ENCODE results near the gene CPEB4.

The CPEB4 gene

DNA sequence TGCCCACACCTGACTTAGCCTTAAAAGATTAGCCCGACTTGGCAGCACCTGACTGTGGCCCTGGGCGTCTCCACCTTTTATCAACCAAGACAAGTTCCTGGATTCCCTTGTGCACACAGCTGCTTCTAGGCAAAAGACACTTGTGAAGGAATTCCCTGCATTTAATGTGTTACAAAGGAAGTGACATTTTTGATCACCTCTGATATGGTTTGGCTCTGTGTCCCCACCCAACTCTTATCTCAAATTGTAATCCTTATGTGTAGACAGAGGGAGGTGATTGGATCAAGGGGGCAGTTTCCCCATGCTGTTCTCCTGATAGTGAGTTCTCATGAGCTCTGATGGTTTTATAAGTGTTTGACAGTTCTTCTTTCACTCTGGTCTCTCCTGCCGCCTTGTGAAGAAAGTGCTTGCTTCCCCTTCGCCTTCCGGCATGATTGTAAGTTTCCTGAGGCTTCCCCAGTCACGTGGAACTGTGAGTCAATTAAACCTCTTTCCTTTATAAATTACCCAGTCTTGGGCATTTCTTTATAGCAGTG lies 2.6 kb upstream of the CPEB4 start:
- DNase-seq, result no peak

- no peak for DNase-seq
Measured at GRCh38 chr5:173886150-173886549, 2.0 kb upstream of the CPEB4 start.

DNA sequence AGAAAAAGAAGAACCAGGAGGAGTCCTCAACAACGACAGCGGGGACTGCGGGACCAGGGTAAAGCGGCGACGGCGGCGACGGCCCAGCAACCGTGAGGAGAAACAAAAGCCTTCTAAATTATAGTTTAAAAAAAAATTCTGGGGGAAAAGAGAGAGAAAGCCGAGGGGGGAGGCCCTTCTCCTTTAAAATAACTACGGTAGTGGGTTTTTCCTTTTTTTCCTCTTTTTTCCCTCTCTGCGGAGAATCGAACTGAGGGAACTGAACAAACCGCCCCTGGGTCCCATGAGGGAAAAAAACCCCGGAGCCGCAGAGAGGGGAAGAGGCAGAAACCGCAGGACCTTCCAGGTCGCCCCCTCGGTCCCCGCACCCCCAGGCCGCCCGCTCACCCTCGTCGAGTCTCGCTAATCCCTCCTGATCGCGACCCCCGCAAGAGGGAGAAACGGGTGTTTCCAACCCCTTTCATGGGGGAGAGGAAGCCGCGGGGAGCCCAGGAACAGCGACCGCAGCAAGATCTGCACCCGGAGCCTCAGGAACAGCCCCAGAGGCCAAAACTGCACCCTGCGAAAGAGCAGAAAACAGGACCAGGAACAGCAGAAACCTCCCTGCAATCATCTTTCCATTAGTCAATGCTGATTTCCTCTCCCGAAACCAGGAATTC lies 453 bp downstream of the CPEB4 start:
- no peak for DNase-seq

GRCh38 chr5:173890195-173890991 lies 2.2 kb downstream of the CPEB4 start:
- DNase-seq, result peak; percentile 29

DNA sequence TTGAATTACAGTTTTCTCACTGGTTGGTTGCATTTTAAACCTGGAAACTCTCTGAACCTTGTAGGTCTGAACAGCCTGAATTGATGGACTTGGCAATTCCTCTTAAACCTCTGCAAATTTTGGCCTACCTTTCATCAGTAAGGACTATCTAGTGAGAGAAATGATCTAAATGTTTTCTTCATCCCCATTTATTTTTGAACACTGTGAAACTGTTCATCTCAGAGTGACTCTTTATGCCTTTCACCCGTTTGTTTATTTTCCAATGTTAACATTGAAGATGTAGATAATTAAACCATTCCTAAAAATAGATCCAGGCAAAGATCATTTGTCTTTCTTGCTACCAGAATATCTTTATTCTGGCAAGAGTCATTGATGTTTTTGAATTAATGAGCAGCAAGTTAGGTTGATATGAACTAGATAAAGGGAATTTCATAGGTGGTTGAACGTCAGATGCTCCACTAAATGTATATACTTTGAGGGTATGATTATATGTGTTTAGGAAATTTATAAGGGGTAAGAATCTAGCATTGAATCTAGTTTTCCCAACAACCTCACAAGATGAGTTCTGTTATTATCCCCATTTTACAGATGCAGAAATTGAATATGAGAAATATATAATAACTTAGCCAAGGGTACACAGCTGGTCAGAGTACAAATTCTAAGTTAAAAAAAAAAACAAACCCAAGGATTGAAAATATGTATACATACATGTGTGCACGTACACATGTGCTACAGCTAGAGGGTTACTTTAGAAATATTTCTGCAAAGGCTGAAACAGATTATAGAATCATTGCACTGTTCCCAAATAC lies 3.4 kb downstream of the CPEB4 start:
- DNase-seq, result peak; percentile 20

DNA sequence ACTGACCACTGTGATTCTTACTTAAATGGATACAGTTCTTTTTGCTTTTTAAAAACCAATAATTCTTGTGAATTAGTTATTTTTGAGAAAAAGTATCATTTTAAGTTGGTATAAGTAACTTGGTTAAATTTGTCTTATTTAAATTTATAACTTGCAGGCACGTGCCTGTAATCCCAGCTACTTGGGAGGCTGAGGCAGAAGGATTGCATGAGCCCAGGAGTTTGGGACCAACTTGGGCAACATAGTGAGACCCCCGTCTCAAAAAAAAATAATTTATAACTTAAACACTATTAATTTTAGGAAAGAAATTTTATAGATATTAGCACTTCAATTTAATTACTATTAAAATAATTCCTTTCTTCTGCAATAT lies 5.0 kb downstream of the CPEB4 start:
- DNase-seq, result no peak

GRCh38 chr5:173895401-173896165 lies 7.4 kb downstream of the CPEB4 start:
- peak; percentile 32 for DNase-seq

DNA sequence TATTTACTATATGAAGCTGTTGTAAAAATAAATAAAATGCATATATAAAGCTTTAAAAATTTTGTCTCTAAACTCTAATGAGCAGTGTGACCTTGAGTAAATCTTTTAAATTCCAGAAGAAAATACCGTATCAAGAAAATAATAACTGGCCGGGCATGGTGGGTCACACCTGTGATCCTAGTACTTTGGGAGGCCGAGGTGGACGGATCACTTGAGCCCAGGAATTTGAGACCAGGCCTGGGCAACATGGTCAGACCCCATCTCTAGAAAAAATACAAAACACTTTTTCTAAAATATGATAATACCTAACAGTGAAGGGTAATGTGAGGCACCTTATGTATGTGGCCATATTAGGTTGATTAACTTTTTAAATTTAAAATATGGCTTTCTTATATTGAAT lies 8.5 kb downstream of the CPEB4 start:
- no peak for DNase-seq

GRCh38 chr5:173901705-173902104 lies 13.6 kb downstream of the CPEB4 start:
- DNase-seq, result no peak

DNA sequence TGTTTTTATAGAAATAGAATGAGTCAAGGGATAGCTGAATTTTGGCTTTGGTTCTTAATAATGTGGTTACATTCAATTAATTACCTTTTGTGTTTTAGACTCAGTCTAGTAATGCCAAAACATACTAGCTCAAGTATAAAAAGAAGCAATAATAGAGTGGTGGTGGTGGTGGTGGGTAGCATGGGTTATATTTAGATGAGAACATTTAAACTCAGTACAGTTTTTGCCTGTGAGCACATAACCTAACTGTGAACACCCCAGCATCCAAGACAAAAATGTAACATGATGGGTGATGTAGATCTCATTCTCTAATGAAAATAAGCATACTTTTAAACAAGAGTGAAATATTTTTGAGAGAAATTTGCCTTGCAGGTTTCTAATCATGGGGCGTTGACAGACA lies 14.2 kb downstream of the CPEB4 start:
- DNase-seq, result no peak

GRCh38 chr5:173902743-173903142 lies 14.6 kb downstream of the CPEB4 start:
- DNase-seq, result no peak

- no peak for DNase-seq
Measured at GRCh38 chr5:173903396-173904140, 15.4 kb downstream of the CPEB4 start.

DNA sequence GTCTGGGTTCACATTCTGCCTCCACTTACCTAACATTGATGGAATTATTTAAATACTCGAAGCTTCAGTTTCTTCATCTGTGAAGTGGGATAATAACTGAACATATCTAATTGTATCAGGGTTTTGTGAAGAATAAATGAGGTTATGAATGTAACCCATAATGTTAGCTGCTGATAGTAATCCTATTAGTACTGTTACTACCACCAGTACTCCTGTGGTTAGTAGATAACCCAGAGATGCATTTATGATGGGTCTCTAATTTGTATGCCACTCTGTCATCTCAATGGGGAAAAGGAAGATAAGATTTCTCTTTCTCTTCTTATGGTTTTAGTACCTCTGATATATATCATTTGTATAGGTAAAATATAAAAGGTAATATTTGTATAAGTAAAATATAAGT lies 16.0 kb downstream of the CPEB4 start:
- no peak for DNase-seq

DNA sequence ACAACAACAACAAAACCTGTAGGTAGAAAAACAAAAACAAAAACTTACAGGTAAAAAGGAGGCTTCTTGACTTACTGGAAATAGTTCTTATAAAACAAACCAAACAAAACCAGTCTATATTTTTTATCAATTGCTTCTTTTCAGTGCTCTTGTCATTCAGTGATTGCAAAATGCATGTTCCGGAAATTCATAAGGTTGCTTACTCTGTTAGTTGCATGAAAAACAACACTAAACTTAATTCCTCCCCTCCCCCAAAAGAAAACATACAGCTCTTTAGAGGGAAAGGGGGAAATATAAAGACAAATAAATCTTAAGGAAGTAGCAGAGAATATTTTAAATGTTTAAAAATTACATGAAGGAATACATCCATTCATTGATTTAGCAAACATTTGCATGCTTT lies 19.1 kb downstream of the CPEB4 start:
- DNase-seq, result no peak

- peak; percentile 66 for DNase-seq
Measured at GRCh38 chr5:173907686-173908371, 19.7 kb downstream of the CPEB4 start.

- no peak for DNase-seq
Measured at GRCh38 chr5:173909199-173909598, 21.1 kb downstream of the CPEB4 start.

GRCh38 chr5:173910215-173910614 lies 22.1 kb downstream of the CPEB4 start:
- DNase-seq, result no peak

DNA sequence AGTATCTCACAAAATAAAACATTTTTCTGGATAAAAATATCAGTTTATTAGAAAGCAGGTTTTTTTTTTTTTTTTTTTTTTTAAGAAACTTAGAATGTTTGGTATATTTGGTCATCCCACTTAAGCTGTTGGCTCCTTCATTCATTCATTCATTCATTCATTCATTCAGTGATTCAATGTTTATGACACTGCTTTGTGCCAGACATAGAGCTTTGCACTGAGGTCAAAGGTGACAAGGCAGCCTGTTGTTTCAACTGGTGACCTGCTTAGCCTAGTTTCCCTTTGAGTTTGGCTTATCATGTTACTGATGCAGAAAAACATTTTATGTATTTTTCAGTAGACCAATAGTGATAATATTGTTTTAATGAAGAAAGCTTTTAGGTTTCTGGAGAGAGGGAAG lies 23.5 kb downstream of the CPEB4 start:
- no peak for DNase-seq

DNA sequence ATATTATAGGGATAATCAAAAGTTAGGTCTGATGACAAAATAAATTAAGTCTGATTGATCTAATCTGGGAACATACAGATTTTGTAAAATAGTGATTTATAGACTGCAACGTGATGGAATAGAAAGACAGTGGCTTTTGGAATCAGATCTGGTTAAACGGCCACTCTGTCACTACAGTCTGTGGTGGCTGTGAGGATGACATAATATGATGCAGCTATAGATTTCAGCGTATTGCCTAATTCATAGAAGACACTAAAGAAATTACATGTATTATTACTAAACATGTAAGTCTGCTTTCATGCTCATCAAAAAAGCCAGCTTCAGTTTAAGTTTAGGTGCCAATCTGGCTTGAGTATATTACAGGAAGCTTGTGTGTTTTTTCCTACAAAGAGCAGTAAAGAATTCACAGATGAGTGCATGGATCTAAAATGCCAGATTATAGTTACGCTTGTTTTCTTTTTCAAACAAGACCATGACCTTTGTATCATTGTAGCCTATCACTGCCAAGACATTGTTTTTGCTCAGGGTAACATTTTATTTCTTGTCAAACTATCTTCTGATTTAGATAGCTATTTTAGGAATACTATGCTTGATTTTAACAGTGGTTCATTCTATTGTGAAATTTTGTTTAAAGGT lies 25.7 kb downstream of the CPEB4 start:
- no peak for DNase-seq

GRCh38 chr5:173915310-173916014 lies 27.3 kb downstream of the CPEB4 start:
- no peak for DNase-seq
